ENCODE results near the gene WRAP53.
A peak's percentile ranks its signal among the peaks of the same experiment; 100 is the strongest.

The WRAP53 gene

DNA sequence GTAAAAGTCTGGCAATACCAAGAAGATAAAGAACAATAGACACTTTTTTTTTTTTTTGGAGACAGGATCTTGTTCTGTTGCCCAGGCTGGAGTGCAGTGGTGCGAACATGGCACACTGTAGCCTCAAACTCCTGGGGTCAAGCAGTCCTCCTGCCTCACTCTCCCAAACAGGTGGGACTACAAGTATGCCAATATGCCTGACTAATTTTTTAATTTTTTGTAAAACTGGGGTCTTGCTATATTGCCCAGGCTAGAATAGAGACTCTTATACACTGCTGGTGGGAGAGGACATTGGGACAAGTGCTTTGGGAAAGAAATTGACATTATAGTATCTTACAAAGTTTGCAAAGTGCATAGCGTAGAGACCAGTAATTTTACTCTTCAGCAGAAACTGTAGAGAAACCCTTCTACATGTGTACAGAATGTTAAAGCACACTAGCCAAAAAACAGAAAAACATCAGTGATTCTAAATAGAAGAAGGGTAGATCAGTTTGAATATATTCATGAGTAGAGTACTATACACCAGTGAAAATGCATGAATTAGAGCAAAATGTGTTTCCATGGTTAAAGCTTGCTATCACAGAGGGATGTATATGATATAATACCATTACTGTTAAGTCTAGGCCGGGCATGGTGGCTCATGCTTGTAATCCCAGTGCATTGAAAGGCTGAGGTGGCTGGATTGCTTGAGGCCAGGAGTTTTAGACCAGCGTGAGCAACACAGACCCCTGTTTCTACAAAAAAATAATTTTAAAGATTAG lies 9.7 kb downstream of the WRAP53 start:
- no peak for DNase-seq (ENCODE audit: insufficient read length, low spot score)
- TF ChIP-seq POLR2A (IDR thresholded peaks at IDR 0.05; ENCODE audit: low read depth, low read length): no peak
- no peak for TF ChIP-seq POLR2AphosphoS5 (IDR thresholded peaks at IDR 0.05; ENCODE audit: low read depth, low read length)
- TF ChIP-seq SPI1 (IDR thresholded peaks at IDR 0.05; ENCODE audit: low read depth, low read length): no peak
- TF ChIP-seq PAX5 (IDR thresholded peaks at IDR 0.05; ENCODE audit: insufficient read depth, low read length, severe bottlenecking): no peak
- no peak for TF ChIP-seq POU2F2 (IDR thresholded peaks at IDR 0.05; ENCODE audit: low read depth, low read length)
- TF ChIP-seq TAF1 (IDR thresholded peaks at IDR 0.05; ENCODE audit: low read depth, low read length): no peak
- FAIRE-seq: no peak

DNA sequence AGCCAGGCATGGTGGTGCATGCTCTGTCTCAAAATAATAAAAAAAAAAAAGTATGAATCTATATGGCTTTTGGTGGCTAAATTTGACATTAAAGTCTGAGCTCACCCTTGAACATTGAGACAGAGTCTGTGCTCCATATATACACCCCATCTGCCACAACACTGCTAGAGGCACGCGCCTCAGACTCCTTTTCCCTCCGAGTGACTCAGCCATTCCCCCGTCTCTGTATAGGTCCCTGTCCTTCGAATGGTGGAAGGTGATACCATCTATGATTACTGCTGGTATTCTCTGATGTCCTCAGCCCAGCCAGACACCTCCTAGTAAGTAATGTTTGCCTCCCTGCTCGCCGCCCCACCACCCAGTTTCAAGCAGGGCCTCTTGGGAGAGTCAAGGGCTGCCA lies 12.2 kb downstream of the WRAP53 start:
- FAIRE-seq (no peak), DNase-seq (ENCODE audit: insufficient read length, low spot score) (no peak)

DNA sequence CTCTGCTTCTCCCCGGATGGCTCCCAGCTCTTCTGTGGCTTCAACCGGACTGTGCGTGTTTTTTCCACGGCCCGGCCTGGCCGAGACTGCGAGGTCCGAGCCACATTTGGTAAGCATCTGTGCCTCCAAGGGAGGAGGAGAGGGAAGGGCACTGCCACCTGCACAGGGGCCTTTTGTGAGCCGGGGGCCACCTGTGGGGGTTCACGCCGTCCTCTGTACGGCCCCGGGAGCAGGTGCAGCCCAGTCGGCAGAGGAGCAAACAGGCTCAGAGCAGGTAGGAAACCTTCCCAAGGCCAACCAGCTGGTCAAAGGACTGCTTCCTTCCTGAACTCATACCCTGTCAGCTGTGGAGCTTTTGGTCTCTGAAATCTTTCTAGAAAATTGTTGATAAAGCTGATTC lies 13.4 kb downstream of the WRAP53 start:
- TF ChIP-seq PAX5 (IDR thresholded peaks at IDR 0.05; ENCODE audit: insufficient read depth, low read length, severe bottlenecking): no peak
- no peak for TF ChIP-seq POU2F2 (IDR thresholded peaks at IDR 0.05; ENCODE audit: low read depth, low read length)
- no peak for TF ChIP-seq TAF1 (IDR thresholded peaks at IDR 0.05; ENCODE audit: low read depth, low read length)
- no peak for TF ChIP-seq SPI1 (IDR thresholded peaks at IDR 0.05; ENCODE audit: low read depth, low read length)
- no peak for TF ChIP-seq POLR2A (IDR thresholded peaks at IDR 0.05; ENCODE audit: low read depth, low read length)
- no peak for TF ChIP-seq POLR2AphosphoS5 (IDR thresholded peaks at IDR 0.05; ENCODE audit: low read depth, low read length)
- DNase-seq (ENCODE audit: insufficient read length, low spot score): no peak
- no peak for FAIRE-seq

More for the DNA sequence above, 12.2 kb downstream of the WRAP53 start:
- TF ChIP-seq PAX5 (IDR thresholded peaks at IDR 0.05; ENCODE audit: insufficient read depth, low read length, severe bottlenecking): no peak
- TF ChIP-seq SPI1 (IDR thresholded peaks at IDR 0.05; ENCODE audit: low read depth, low read length): no peak
- TF ChIP-seq POLR2AphosphoS5 (IDR thresholded peaks at IDR 0.05; ENCODE audit: low read depth, low read length): no peak

DNA sequence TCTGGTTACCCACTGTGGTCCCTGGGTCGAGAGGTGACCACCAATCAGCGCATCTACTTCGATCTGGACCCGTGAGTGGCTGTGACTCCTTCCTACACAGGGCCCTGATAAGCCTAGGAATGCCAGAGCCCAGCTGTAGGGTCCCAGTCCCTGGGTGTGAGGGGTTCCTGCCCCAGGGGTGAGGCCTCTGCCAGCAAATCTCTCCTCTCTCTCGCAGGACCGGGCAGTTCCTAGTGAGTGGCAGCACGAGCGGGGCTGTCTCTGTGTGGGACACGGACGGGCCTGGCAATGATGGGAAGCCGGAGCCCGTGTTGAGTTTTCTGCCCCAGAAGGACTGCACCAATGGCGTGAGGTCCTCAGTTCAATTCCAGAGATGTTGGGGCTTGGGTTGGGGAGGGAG lies 14.5 kb downstream of the WRAP53 start:
- FAIRE-seq: no peak

DNA sequence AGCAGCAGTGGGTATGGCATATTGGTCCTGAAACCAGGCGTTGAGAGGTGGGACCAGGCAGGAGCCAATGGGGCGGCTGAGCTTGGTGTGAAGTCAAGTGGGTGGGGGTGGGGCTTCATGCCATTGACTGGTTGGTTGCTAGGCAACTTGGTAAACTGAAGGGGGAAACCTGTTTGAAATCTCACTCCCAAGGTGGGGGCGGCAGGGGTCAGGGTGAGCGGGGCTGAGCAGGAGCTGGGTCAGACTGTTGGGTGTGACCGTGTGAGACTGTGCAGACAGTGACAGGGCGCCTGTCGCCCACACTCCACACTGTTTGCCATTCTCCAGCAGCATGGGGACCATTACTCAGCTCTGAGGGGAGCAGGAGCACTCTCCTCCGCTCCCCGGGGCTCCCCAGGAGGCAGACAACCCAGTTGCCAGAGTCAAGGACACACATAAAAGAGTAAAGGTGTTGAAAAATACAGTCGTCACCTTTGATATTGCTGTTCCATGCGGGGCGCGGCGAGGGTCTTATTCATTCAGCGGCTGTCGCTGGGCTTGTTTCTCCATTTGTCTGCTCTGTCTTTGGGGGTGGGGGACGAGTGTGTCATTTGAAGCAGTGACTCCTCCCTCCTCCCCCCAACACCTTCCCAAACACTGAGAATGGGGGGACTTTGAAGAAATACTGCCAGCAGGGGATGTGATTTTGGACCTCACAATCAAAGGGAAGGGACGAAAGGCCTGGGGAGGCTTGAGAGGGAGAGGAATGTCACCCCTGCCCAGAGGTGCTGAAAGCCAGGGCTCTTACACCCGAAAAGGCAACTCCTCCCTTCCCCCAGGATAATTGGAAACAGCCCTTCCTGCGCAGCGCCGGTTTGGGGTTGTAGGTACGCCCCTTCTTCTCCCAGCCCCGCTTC lies 15.6 kb downstream of the WRAP53 start:
- DNase-seq (ENCODE audit: insufficient read length, low spot score): no peak
- peak; percentile 9 for FAIRE-seq
- TF ChIP-seq SPI1 (IDR thresholded peaks at IDR 0.05; ENCODE audit: low read depth, low read length) (no peak), PAX5 (IDR thresholded peaks at IDR 0.05; ENCODE audit: insufficient read depth, low read length, severe bottlenecking) (no peak), POU2F2 (IDR thresholded peaks at IDR 0.05; ENCODE audit: low read depth, low read length) (no peak), POLR2AphosphoS5 (IDR thresholded peaks at IDR 0.05; ENCODE audit: low read depth, low read length) (no peak), TAF1 (IDR thresholded peaks at IDR 0.05; ENCODE audit: low read depth, low read length) (no peak), POLR2A (IDR thresholded peaks at IDR 0.05; ENCODE audit: low read depth, low read length) (no peak)

More for the DNA sequence above, 14.5 kb downstream of the WRAP53 start:
- TF ChIP-seq SPI1 (IDR thresholded peaks at IDR 0.05; ENCODE audit: low read depth, low read length): no peak
- no peak for TF ChIP-seq POLR2AphosphoS5 (IDR thresholded peaks at IDR 0.05; ENCODE audit: low read depth, low read length)
- TF ChIP-seq POLR2A (IDR thresholded peaks at IDR 0.05; ENCODE audit: low read depth, low read length): no peak
- TF ChIP-seq TAF1 (IDR thresholded peaks at IDR 0.05; ENCODE audit: low read depth, low read length): no peak
- no peak for DNase-seq (ENCODE audit: insufficient read length, low spot score)

DNA sequence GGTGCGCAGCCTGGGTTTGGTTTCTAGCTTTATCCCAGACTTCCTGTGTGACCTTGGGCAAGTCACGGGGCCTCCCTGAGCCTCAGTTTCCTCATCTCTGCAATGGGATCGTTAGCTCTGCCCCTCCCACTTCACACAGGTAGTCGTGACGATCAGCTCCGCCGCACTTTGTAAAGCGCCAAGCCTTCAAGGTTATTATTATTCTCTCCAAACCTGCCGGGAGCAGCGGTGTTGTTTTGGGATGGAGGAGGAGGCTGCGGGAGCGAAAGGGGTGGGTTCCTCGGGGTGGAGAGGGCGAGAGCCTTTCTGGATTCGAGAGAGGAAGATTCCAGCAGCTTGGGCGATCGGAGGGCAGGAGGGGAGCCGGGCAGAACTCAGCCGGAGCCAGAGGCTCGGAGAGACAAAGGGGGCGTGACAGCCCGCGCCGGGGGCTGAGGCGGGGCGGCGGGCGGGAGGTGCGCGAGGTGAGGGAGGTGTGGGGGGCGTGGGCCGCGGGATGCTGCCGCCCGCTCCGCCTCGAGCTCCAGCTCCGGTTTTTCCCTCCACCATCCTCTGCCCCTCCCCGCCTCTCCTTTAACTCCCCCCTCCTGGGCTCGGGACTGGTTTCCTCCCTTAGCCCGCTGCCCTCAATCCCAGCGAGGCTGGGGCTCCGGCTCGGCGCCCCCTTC lies 16.5 kb downstream of the WRAP53 start, which contains the start of gene EFNB3:
TSS of gene EFNB3 (plus strand) at position 602 of the 668 bp plus-strand sequence. CDS start 397 bp downstream, outside the sequence.
- no peak for DNase-seq (ENCODE audit: insufficient read length, low spot score)
- FAIRE-seq: no peak
- TF ChIP-seq TAF1 (IDR thresholded peaks at IDR 0.05; ENCODE audit: low read depth, low read length) (no peak), POU2F2 (IDR thresholded peaks at IDR 0.05; ENCODE audit: low read depth, low read length) (no peak), SPI1 (IDR thresholded peaks at IDR 0.05; ENCODE audit: low read depth, low read length) (no peak), PAX5 (IDR thresholded peaks at IDR 0.05; ENCODE audit: insufficient read depth, low read length, severe bottlenecking) (no peak), POLR2A (IDR thresholded peaks at IDR 0.05; ENCODE audit: low read depth, low read length) (no peak), POLR2AphosphoS5 (IDR thresholded peaks at IDR 0.05; ENCODE audit: low read depth, low read length) (no peak)

DNA sequence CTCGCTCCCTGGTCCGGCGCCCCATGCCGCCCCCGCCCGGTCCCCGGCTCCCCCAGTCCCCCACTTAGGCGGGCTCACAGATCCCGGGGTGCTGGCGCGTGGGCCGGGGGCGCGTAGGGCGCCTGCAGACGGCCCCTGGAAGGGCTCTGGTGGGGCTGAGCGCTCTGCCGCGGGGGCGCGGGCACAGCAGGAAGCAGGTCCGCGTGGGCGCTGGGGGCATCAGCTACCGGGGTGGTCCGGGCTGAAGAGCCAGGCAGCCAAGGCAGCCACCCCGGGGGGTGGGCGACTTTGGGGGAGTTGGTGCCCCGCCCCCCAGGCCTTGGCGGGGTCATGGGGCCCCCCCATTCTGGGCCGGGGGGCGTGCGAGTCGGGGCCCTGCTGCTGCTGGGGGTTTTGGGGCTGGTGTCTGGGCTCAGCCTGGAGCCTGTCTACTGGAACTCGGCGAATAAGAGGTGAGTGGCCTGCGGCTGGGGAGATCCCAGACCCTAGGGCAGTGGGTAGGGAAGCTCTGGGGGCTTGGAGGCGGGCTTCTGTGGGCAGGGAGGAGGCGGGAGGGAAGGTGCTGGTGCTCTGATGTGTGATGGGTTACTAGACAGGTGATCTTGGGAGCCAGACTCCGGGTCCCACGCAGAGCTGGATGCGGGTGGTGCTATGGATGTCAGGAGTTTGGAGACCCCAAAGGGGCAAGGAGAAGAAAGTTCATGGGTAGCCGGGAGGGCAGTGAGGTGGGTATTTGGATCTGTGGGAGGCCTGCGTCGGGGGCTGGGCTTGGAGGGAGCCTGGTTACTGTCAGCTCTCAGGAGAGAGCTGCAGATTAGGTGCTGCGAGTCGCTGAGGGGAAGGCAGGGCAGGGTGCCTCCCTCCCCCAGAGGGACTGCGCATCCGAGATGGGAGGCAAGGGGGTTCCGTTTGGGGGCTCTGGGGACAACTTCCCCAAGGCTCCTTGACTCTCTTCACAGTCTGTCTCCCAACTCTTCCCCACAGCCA lies 17.3 kb downstream of the WRAP53 start:
- TF ChIP-seq SPI1 (IDR thresholded peaks at IDR 0.05; ENCODE audit: low read depth, low read length) (no peak), POU2F2 (IDR thresholded peaks at IDR 0.05; ENCODE audit: low read depth, low read length) (no peak), TAF1 (IDR thresholded peaks at IDR 0.05; ENCODE audit: low read depth, low read length) (no peak), POLR2AphosphoS5 (IDR thresholded peaks at IDR 0.05; ENCODE audit: low read depth, low read length) (no peak), POLR2A (IDR thresholded peaks at IDR 0.05; ENCODE audit: low read depth, low read length) (no peak), PAX5 (IDR thresholded peaks at IDR 0.05; ENCODE audit: insufficient read depth, low read length, severe bottlenecking) (no peak)
- FAIRE-seq (no peak), DNase-seq (ENCODE audit: insufficient read length, low spot score) (no peak)

DNA sequence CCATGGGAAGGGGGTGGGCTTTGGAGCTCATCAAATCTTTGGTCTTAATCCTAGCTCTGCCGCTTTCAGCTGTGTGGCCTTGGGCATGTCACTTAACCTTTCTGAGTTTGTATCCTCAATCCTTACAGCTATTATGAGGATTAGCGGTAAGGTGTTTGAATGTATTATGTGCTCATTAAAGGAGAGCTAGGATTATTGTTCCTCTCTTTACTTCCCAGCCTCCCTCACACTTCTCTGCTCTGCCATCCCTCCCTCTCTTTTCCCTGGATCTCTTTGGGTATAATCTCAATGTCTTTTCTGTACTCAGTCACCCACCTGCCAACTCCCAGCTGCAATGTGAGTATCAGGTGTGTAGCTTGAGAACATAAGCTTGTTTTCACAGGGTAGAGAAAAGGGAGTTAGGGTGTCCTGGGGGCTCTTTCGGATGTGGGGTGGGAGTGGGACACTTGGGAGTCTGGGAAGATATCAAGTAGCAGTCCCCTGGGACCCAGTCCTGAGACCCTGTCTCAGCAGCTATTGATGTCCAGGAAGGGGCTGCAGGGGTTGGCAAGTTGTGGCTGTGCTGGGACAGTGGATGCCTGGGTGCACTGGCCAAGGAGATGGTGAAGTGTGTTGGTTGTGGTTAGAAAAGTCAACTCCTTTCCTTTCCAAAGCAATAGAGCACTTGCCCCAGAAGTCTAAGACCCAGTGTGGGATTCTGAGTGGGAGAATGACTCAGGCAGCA lies 18.5 kb downstream of the WRAP53 start:
- no peak for DNase-seq (ENCODE audit: insufficient read length, low spot score)
- no peak for FAIRE-seq
- TF ChIP-seq PAX5 (IDR thresholded peaks at IDR 0.05; ENCODE audit: insufficient read depth, low read length, severe bottlenecking): no peak
- no peak for TF ChIP-seq POLR2AphosphoS5 (IDR thresholded peaks at IDR 0.05; ENCODE audit: low read depth, low read length)
- TF ChIP-seq POU2F2 (IDR thresholded peaks at IDR 0.05; ENCODE audit: low read depth, low read length): no peak

Data from GM12891 (cell line).